Prostate gland (tissue), 2 donors: ENCODE data around the gene TUBB4A. TPM values are rescaled to one million over a fixed set of nuclear protein-coding genes. Genes with fewer than 3 reads are reported as not detected.
"Not testable (repeated sequence)": the region's sequence is repeated elsewhere in the genome, so short reads cannot be mapped to it uniquely, and the experiment has no call there.

Experiments
- DNase-seq: peaks from one replicate; pipeline ENCODE4 v3.0.0-alpha.2; 2019; ENCODE audit warnings: low spot score
- H3K27ac ChIP-seq, 2 donors: fragments of 200-600 bp; sonication (generic); 2 replicates each; pipeline ENCODE4 v1.5.1; 2017 to 2019
- H3K27me3 ChIP-seq: fragments of 200-600 bp; sonication (generic); replicated peaks from 2 replicates; pipeline ENCODE4 v1.5.1; 2019; ENCODE audit not compliant: insufficient read depth
- H3K36me3 ChIP-seq, 2 donors: fragments of 200-600 bp; sonication (generic); 1 replicate in 1 of 2; 2 replicates in 1 of 2; pipeline versions ENCODE4 v1.5.1 to v1.8.1; 2017 to 2019
- H3K4me1 ChIP-seq: fragments of 200-600 bp; sonication (generic); replicated peaks from 2 replicates; pipeline ENCODE4 v1.5.1; 2019
- H3K4me3 ChIP-seq, 2 donors: fragments of 200-600 bp; sonication (generic); 2 replicates each; pipeline ENCODE4 v1.5.1; 2017 to 2019
- H3K9me3 ChIP-seq: fragments of 200-600 bp; sonication (generic); 2 replicates; pipeline ENCODE4 v1.5.1; 2017
- POLR2A ChIP-seq: fragments of 450-650 bp; IDR thresholded peaks from one replicate; pipeline ENCODE4 v1.6.1; 2016; ENCODE audit warnings: antibody characterized with exemption, mild to moderate bottlenecking
- POLR2AphosphoS5 ChIP-seq: sonication (generic); formaldehyde crosslinking; IDR thresholded peaks from one replicate; pipeline ENCODE4 v1.6.1; 2017; ENCODE audit warnings: antibody characterized with exemption
- WGBS: methylation state at CpG from one replicate; pipeline ENCODE4 v1.1.5; 2018; 5-methylcytosine and 5-hydroxymethylcytosine counted together
- intact Hi-C: fragments of 100-400 bp; cut with DNase I; formaldehyde crosslinking; loops from one replicate; pipeline ENCODE4 v1.14.2; 2022
- total RNA-seq, 2 donors: library from RNA; depleted of rRNA; stranded (reverse); fragments of >200 nt; gene quantifications; one replicate each; pipeline ENCODE4 v1.1.0, GENCODE V29; 2016
- TF ChIP-seq, protein P1 (sequence below), 4 experiments: fragments of 200-600 bp in 2 of 4; fragments of 450-650 bp in 2 of 4; sonication (generic) in 2 of 4; IDR thresholded peaks; 1 replicate in 3 of 4; 2 replicates in 1 of 4; pipeline ENCODE4 v1.5.1; 2016 to 2019; ENCODE audit warnings: antibody characterized with exemption in 4 of 4, mild to moderate bottlenecking in 2 of 4, moderate library complexity in 2 of 4

The TUBB4A gene
- total RNA-seq, 2 donors from 2014 or later = 0.23 to 100 TPM

DNA sequence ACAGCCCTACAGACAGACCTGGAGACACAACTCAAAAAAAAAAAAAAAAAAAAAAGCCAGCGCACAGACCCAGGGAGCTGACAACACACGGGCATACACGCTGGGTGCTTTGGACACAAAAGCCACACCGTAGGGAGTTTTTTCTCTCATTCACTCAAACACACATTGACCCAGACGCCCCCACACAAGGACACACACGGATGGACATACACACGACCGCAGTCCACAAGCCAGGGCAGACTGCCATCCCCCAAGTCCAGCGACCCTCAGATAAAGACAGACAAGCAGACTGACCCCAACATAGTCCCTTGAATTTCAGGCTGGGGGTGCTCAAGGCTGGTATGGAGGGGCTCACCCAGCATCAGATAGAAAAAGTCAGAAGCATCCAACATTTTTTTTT lies 12.0 kb upstream of the TUBB4A start:
- Histone ChIP-seq H3K9me3 (no peaks in the 10 kb centered on the region), H3K4me1 (no peaks in the 10 kb centered on the region), H3K27me3 (no peaks in the 10 kb centered on the region), H3K27ac (no peak overlapping the region), H3K36me3 (no peaks in the 10 kb centered on the region), H3K4me3 (no peak overlapping the region)
- no peak for TF ChIP-seq POLR2A
- no peak for TF ChIP-seq POLR2AphosphoS5
- TF ChIP-seq, protein P1, sequence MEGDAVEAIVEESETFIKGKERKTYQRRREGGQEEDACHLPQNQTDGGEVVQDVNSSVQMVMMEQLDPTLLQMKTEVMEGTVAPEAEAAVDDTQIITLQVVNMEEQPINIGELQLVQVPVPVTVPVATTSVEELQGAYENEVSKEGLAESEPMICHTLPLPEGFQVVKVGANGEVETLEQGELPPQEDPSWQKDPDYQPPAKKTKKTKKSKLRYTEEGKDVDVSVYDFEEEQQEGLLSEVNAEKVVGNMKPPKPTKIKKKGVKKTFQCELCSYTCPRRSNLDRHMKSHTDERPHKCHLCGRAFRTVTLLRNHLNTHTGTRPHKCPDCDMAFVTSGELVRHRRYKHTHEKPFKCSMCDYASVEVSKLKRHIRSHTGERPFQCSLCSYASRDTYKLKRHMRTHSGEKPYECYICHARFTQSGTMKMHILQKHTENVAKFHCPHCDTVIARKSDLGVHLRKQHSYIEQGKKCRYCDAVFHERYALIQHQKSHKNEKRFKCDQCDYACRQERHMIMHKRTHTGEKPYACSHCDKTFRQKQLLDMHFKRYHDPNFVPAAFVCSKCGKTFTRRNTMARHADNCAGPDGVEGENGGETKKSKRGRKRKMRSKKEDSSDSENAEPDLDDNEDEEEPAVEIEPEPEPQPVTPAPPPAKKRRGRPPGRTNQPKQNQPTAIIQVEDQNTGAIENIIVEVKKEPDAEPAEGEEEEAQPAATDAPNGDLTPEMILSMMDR (IDR thresholded peaks at IDR 0.05) = no peak
- intact Hi-C loops = no loop called here
- 73% methylated on average over 9 of the region's 9 CpGs for WGBS
- DNase-seq = no peak

DNA sequence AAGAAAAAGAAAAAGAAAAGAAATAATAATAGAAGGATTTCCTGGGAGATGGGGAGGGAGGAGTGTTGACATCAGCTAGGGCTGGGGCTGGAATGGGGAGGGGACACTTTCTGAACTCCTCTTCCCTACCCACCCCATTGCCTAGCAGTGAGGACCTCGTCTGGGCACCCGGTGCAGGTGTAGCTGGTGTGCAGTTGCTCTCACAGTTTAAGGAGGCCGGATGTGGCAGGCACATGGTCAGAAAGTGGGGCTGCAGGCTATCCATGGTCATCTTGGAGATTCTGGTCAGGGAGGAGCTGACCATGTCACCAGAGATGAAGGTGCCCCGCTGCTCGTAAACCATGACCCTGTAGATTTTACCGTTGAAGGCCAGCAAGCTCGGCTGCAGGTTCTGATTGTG lies 8.5 kb upstream of the TUBB4A start:
- no peak for DNase-seq
- Histone ChIP-seq H3K4me1 (no peaks in the 10 kb centered on the region), H3K36me3 (no peaks in the 10 kb centered on the region), H3K9me3 (no peaks in the 10 kb centered on the region), H3K27ac (no peak overlapping the region), H3K4me3 (no peak overlapping the region), H3K27me3 (no peaks in the 10 kb centered on the region)
- intact Hi-C loops = no loop called here
- 82% methylated on average over 7 of the region's 7 CpGs for WGBS
- TF ChIP-seq, protein P1 (IDR thresholded peaks at IDR 0.05) = no peak
- TF ChIP-seq POLR2A (no peak), POLR2AphosphoS5 (no peak)

DNA sequence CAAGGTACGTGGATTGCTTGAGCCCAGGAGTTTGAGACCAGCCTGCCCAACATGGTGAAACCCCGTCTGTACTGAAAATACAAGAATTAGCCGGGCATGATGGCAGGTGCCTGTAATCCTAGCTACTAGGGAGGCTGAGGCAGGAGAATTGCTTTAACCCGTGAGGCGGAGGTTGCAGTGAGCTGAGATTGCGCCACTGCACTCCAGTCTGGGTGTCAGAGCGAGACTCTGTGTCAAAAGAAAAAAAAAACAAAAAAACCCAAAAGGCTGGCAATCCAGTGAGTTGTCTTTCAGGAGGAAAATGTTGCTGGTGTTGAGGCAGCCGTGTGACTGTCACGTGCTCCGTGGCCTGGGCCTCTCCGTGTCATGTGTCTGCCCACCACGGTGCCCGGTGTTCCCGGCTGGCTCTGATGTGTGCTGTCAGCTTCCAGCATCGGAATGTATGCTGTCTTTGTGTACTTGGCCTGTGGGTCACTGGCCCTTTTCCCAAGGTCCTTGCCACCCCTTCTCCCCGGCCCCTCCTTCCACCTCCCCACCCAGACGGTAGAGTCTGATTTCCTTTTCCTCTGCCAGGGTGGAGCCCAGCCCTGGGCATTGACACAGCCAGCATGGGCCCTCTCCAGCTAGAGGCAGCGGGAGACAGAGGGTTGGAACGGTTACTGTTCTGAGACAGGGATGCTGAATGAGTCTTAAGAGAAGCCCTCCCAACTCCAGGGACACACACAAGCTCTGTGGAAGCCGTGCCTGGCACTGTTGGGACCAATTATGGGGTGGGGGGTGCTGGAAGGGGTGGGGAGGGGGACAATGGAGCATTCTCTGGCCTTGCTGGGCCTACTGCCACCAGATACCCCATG lies 7.2 kb upstream of the TUBB4A start:
- no peaks in the 10 kb centered on the region for H3K4me1 ChIP-seq
- no peak for DNase-seq
- H3K4me3 ChIP-seq = no peak overlapping the region
- no peaks in the 10 kb centered on the region for H3K9me3 ChIP-seq
- no peaks in the 10 kb centered on the region for H3K36me3 ChIP-seq
- intact Hi-C loops = no loop called here
- TF ChIP-seq, protein P1 (IDR thresholded peaks at IDR 0.05) = no peak
- TF ChIP-seq POLR2A (no peak), POLR2AphosphoS5 (no peak)
- WGBS = 66% methylated on average over 20 of the region's 20 CpGs
- H3K27ac ChIP-seq = no peak overlapping the region
- H3K27me3 ChIP-seq = no peaks in the 10 kb centered on the region

DNA sequence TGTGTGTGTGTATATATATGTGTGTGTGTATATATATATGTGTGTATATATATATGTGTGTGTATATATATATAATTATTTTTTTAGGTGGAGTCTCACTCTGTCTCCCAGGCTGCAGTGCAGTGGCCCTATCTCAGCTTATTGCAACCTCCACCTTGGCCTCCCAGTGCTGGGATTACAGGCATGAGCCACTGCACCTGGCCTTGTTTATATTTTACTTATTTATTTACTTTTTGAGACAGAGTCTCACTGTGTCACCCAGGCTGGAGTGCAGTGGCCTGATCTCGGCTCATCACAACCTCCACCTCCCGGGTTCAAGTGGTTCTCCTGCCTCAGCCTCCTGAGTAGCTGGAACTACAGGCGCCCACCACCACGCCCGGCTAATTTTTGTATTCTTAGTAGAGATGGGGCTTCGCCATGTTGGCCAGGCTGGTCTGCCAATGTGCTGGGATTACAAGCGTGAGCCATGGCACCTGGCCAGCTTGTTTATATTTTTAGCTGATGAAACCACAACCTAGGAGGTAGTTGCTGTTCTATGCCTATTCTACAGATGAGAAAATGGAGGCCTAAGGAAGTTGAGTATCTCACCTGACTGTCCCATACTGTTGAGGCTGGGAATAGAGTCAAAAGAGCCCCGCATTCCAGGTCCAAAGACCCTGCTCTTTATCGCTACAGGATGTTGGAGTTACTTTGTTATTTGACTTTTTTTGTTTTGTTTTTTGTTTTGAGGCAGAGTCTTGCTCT lies 6.1 kb upstream of the TUBB4A start:
- intact Hi-C loops = not testable (repeated sequence)
- 84% methylated on average over 9 of the region's 9 CpGs for WGBS

DNA sequence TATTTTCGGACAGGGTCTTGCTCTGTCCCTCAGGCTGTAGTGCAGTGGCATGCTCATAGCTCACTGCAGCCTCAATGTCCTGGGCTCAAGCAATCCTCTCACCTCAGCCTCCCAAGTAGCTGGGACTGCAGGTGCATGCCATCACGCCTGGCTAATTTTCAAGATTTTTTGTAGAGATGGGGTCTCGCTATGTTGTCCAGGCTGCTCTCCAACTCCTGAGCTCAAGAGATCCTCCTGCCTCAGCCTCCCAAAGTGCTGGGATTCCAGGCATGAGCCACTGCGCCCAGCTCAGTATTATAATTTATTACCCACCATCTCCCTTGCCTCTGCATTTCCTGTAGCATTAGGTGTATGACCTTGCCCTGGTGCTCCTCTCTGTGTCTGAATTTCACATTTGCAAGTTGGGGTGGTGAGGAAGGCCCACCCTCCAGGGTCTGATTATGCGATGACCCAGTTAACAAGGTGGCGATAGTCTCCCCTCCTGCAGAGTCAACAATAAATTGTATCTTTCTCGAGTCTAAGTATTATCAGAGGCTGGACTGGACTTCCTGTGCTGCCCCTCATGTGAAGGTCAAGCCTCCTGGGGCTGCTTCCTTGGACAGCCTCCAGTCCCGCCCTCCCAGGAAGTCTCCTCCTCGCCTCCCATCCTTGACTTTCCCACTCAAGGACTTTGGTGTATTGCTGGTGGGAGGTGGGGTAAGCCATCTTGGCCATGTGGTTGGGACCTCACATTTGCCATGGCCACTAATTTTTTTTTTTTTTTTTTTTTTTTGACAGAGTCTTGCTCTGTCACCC lies 1.5 kb upstream of the TUBB4A start:
- Histone ChIP-seq H3K4me3 (no peak overlapping the region), H3K27ac (no peak overlapping the region), H3K4me1 (peaks cover 4% of the 10 kb centered on the region), H3K36me3 (no peaks in the 10 kb centered on the region), H3K27me3 (peaks cover 15% of the 10 kb centered on the region), H3K9me3 (no peaks in the 10 kb centered on the region)
- no peak for DNase-seq
- intact Hi-C loops = no loop called here
- TF ChIP-seq, protein P1 (IDR thresholded peaks at IDR 0.05) = no peak
- TF ChIP-seq POLR2A = no peak
- TF ChIP-seq POLR2AphosphoS5 = no peak
- WGBS = 68% methylated on average over 9 of the region's 9 CpGs

More for the DNA sequence above, 6.1 kb upstream of the TUBB4A start:
- H3K9me3 ChIP-seq, H3K27ac ChIP-seq, H3K36me3 ChIP-seq, H3K4me1 ChIP-seq, H3K4me3 ChIP-seq, DNase-seq, H3K27me3 ChIP-seq: not testable (repeated sequence)
